ENCODE measurements around the gene ZAP70. TPM values are rescaled to one million over a fixed set of nuclear protein-coding genes. Genes with fewer than 3 reads are reported as not detected.

ZAP70 gene
- 100 to 1,000 TPM; 218 TPM for total RNA-seq

DNA sequence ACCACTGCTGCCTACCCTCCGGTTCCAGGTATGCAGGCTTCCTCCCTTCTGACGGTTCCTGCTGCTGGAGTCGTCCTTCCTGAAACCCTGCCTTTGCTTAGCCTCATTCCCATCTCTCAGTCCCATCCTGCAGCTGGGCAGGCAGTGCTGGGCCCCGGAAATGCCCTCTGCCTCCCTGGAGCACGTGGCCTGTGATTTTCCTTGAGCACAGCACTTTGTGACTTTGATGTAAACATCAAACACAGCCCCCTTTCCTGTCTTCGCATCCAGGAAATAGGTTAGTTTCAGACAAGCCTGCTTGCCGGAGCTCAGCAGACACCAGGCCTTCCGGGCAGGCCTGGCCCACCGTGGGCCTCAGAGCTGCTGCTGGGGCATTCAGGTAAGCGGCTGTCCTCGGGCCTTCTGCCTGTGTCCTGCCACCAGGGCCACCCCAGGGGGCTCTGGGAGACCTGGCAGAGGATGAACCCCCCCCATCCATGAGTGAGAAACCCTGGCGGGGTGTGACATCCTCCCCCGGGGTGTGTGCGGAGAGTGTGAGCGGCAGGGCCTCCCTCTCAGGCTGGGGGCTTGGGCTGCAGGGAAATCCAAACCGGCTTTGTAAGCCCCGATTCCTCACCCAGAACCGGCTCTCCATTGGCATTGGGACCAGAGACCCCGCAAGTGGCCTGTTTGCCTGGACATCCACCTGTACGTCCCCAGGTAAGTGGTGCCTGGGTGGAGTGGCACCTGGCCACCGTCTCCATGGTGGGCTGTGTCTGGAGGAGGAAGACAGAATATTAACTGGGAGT lies at the start of gene ZAP70:
TSS of gene ZAP70 (plus strand) at position 281 of the 788 bp plus-strand sequence. CDS start 10,461 bp downstream, outside the sequence.
- ATAC-seq (peak; percentile 62), DNase-seq (peak; percentile 84)
- CTCF ChIA-PET: interaction anchor here (0.8 to 11.8 kb wide), 10 partner anchors 12 to 752 kb away, joined by 3 to 154 read pairs (median 12); partner anchors contain the start of gene ACTR1B
- intact Hi-C loops (cut with micrococcal nuclease): loop anchor here (5.0 kb wide), 1 partner anchor 34 kb away; no protein-coding TSS in a partner anchor
- no peak for TF ChIP-seq CTCF (IDR thresholded peaks at IDR 0.05)
- Mint-ChIP-seq H3K9me3 (peaks cover 2% of the 10 kb centered on the region), H3K27ac (peak within 1 kb of the TSS; percentile 100), H3K36me3 (ENCODE audit: low read depth) (peaks cover 50% of the 10 kb centered on the region), H3K4me3 (peak within 1 kb of the TSS; percentile 89), H3K27me3 (no peaks in the 10 kb centered on the region), H3K4me1 (ENCODE audit: low read depth) (peaks cover 52% of the 10 kb centered on the region)
- POLR2A ChIA-PET: interaction anchor here (0.7 to 4.5 kb wide), 19 partner anchors 9 to 124 kb away, joined by 3 to 56 read pairs (median 3); partner anchors contain the start of genes ACTR1B, ANKRD36B and COX5B

- POLR2A ChIA-PET: interaction anchor here (1.0 to 8.6 kb wide), 13 partner anchors 13 to 73 kb away, joined by 3 to 210 read pairs (median 7); partner anchors contain the start of genes ANKRD36B, COX5B and ZAP70
- no peak for TF ChIP-seq CTCF (IDR thresholded peaks at IDR 0.05)
- H3K27ac Mint-ChIP-seq: peak overlapping the region; percentile 99
- H3K4me3 Mint-ChIP-seq: peak overlapping the region; percentile 91
- H3K4me1 Mint-ChIP-seq (ENCODE audit: low read depth): peaks cover 27% of the 10 kb centered on the region
- peaks cover 36% of the 10 kb centered on the region for H3K36me3 Mint-ChIP-seq (ENCODE audit: low read depth)
- no peaks in the 10 kb centered on the region for H3K27me3 Mint-ChIP-seq
- intact Hi-C loops (cut with micrococcal nuclease): no loop called here
- no peaks in the 10 kb centered on the region for H3K9me3 Mint-ChIP-seq
- DNase-seq (no peak), ATAC-seq (no peak)
- CTCF ChIA-PET: interaction anchor here (0.9 to 6.7 kb wide), 15 partner anchors 9 to 85 kb away, joined by 3 to 137 read pairs (median 11); partner anchors contain the start of genes COX5B and ZAP70
These were observed 49.8 kb upstream of the ZAP70 start for GRCh38 chr2:97663626-97663961.

GRCh38 chr2:97663962-97664635 lies 49.3 kb upstream of the ZAP70 start, which contains the start of gene ACTR1B:
Gene ACTR1B, minus strand, starts transcription at chr2:97664044. Its CDS starts 154 bp downstream, at chr2:97663890.
- H3K27me3 Mint-ChIP-seq: no peaks in the 10 kb centered on the region
- peak; percentile 99 for DNase-seq
- POLR2A ChIA-PET: interaction anchor here (0.8 to 8.6 kb wide), 17 partner anchors 10 to 1599 kb away, joined by 3 to 210 read pairs (median 5); partner anchors contain the start of genes ANKRD36B, COX5B and ZAP70
- peak; percentile 82 for ATAC-seq
- CTCF ChIA-PET: interaction anchor here (0.9 to 6.7 kb wide), 16 partner anchors 8 to 84 kb away, joined by 3 to 137 read pairs (median 10); partner anchors contain the start of genes COX5B and ZAP70
- H3K4me3 Mint-ChIP-seq: peak within 1 kb of the TSS; percentile 91
- H3K27ac Mint-ChIP-seq: peak within 1 kb of the TSS; percentile 99
- peaks cover 33% of the 10 kb centered on the region for H3K36me3 Mint-ChIP-seq (ENCODE audit: low read depth)
- H3K4me1 Mint-ChIP-seq (ENCODE audit: low read depth): peaks cover 27% of the 10 kb centered on the region
- no peaks in the 10 kb centered on the region for H3K9me3 Mint-ChIP-seq
- intact Hi-C loops (cut with micrococcal nuclease): loop anchor here (1.0 kb wide), 1 partner anchor 33 kb away; no protein-coding TSS in a partner anchor
- TF ChIP-seq CTCF (IDR thresholded peaks at IDR 0.05): peak; percentile 65

GRCh38 chr2:97664636-97664970 lies 48.8 kb upstream of the ZAP70 start:
- peak overlapping the region; percentile 88 for H3K4me3 Mint-ChIP-seq
- H3K27me3 Mint-ChIP-seq: no peaks in the 10 kb centered on the region
- H3K36me3 Mint-ChIP-seq (ENCODE audit: low read depth): peaks cover 33% of the 10 kb centered on the region
- H3K4me1 Mint-ChIP-seq (ENCODE audit: low read depth): peaks cover 27% of the 10 kb centered on the region
- no peak for DNase-seq
- POLR2A ChIA-PET: interaction anchor here (0.8 to 8.6 kb wide), 15 partner anchors 9 to 1599 kb away, joined by 3 to 210 read pairs (median 4); partner anchors contain the start of genes COX5B and ZAP70
- no peak for ATAC-seq
- intact Hi-C loops (cut with micrococcal nuclease): loop anchor here (1.0 kb wide), 1 partner anchor 33 kb away; no protein-coding TSS in a partner anchor
- no peaks in the 10 kb centered on the region for H3K9me3 Mint-ChIP-seq
- no peak for TF ChIP-seq CTCF (IDR thresholded peaks at IDR 0.05)
- peak overlapping the region; percentile 96 for H3K27ac Mint-ChIP-seq
- CTCF ChIA-PET: interaction anchor here (1.0 to 6.7 kb wide), 15 partner anchors 8 to 84 kb away, joined by 3 to 137 read pairs (median 11); partner anchors contain the start of genes COX5B and ZAP70

All from activated CD8-positive, alpha-beta T cell treated with anti-CD3 and anti-CD28 coated beads for 36 hours (primary cell).